ENCODE measurements around the gene ACY1.

ACY1 gene

DNA sequence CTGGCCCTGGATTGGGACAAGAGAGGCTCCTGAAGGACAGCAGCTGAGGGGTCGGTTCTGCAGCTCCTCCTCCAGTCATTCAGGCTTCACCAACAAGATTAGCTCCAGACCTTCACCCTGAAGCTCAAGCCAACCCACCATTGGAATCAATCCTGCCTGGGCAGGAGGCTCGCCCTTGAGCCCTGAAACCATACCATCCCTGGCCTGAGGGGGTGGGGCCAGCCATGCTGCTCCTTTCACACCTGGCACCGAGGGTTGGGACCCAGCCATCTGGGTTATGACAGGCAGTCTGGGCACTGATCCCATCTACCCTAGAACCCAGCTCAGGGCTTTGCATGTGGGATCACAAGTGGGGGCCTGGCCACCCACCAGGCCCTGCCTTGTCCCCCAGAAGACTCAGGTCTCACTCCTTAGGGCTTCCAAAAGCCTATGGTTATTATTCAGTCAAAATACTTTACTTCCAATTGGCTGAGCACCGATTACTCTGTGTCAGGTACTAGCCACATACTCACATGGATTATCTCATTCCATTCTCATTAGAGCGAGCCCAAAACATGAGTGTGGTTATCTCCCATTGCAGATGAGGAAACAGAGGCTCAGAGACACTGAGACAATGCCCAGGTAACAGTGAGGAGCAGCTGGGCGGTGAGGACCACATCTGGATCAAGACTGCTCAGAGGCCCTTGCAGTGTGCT, 12.6 kb upstream of the ACY1 start:
- no peak for TF ChIP-seq CTCF (conservative IDR thresholded peaks at IDR 0.05; ENCODE audit: low read depth, low read length)
- DNase-seq (ENCODE audit: low read depth), result no peak
- no peak overlapping the region for H3K4me3 ChIP-seq (ENCODE audit: low read depth, low read length)

DNA sequence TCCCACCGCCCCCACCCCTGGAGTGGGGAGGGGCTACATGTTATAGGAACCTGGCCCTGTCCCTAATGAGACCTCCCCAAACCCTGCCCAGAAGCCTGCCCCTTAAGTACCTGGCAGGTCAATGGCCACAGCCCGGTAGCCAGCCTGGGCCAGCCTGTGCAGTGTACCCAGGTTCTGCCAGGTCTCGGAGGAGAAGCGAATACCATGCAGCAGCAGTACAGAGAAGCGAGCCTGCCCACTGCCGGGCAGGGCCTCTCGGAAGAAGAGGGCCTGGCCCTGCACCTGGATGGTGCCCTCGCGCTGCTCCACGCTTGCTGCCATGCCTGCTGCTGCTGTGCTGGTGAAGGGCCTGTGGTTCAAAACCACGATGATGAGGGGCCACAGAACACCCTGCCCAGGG, 12.0 kb upstream of the ACY1 start:
- no peak for DNase-seq (ENCODE audit: low read depth)

DNA sequence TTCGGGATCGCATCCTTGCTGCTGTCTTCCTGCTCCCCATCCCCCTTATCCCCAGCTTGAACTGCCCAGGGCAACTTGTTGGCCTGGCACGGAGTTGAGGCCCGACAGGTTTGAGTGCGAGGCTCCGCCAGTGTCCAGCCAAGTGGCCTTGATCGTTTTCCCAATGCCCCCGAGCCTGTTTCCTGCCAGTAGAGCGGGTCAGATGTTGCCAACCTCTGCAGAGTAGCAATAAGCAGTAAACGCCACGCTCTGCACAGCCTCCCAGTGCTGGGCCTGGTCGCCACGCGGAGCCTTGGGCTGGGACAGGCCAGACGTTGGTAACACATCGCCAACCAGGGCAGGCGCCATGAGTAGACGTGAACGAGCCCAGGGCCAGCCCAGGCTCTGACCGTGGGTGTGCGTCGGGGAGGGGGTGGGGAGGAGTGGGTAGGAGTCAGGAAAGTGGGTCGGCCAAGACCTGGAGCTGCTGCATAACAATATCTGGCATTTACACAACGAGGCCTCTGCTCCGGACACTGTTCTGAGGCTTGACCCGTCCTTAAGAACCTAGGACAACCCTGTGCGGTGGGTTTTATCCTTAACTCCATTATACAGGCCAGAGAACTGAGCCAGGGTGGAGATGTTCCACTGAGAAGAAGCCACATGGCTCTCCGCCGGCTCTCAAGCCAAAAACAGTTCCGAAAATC, 8.9 kb upstream of the ACY1 start:
- no peak for TF ChIP-seq CTCF (conservative IDR thresholded peaks at IDR 0.05; ENCODE audit: low read depth, low read length)
- peak overlapping the region; percentile 86 for H3K4me3 ChIP-seq (ENCODE audit: low read depth, low read length)
- no peak for DNase-seq (ENCODE audit: low read depth)

More for the DNA sequence above, 12.0 kb upstream of the ACY1 start:
- H3K4me3 ChIP-seq (ENCODE audit: low read depth, low read length), result no peak overlapping the region
- no peak for TF ChIP-seq CTCF (conservative IDR thresholded peaks at IDR 0.05; ENCODE audit: low read depth, low read length)

GRCh38 chr3:51974963-51975851, 8.1 kb upstream of the ACY1 start, which contains the start of gene ABHD14A:
Gene ABHD14A, plus strand, starts transcription at chr3:51975064. Its CDS starts 72 bp downstream, at chr3:51975136.
- no peak for TF ChIP-seq CTCF (conservative IDR thresholded peaks at IDR 0.05; ENCODE audit: low read depth, low read length)
- peak within 1 kb of the TSS; percentile 86 for H3K4me3 ChIP-seq (ENCODE audit: low read depth, low read length)
- DNase-seq (ENCODE audit: low read depth), result peak; percentile 68

- DNase-seq (ENCODE audit: low read depth), result peak; percentile 72
- peak overlapping the region; percentile 86 for H3K4me3 ChIP-seq (ENCODE audit: low read depth, low read length)
- TF ChIP-seq CTCF (conservative IDR thresholded peaks at IDR 0.05; ENCODE audit: low read depth, low read length), result peak; percentile 26
Observed at GRCh38 chr3:51975852-51976549, 7.3 kb upstream of the ACY1 start.

GRCh38 chr3:51977446-51978142, 5.7 kb upstream of the ACY1 start:
- no peak for DNase-seq (ENCODE audit: low read depth)
- TF ChIP-seq CTCF (conservative IDR thresholded peaks at IDR 0.05; ENCODE audit: low read depth, low read length), result no peak

More at GRCh38 chr3:51977446-51978142, 5.7 kb upstream of the ACY1 start:
- H3K4me3 ChIP-seq (ENCODE audit: low read depth, low read length), result no peak overlapping the region

Data from choroid plexus epithelial cell (primary cell).